ENCODE data around the gene LRRC10B. TPM values are rescaled to one million over a fixed set of nuclear protein-coding genes. Genes with fewer than 3 reads are reported as not detected.

Gene LRRC10B
- total RNA-seq, 1 experiment from 2014 or later: 0.39 TPM

DNA sequence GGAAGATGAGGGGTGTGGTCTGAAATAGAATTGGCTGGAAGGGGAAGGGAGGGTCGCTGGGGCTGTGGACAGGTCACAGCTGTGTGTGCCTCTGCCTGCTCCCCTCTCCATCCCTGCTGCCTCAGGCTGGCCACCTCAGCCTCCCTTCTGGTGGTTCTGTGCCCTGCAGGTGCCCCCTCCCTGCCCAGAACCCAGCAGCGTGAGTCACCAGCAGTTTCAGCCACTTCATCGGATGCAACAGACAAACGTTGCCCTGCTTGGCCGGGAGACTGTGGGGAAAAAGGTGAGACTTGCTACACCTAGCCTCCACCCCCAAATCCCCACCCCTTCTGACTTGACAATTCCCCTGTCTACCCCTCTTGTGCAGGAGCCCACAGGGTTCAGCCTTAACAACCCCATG lies 21.8 kb upstream of the LRRC10B start:
- H4K91ac ChIP-seq (ENCODE audit: insufficient read length, low read depth, low read length): no peak overlapping the region
- peaks cover 4% of the 10 kb centered on the region for H4K20me1 ChIP-seq (ENCODE audit: control insufficient read depth, insufficient read depth, insufficient read length)
- H2BK12ac ChIP-seq (ENCODE audit: insufficient read length, low read depth, low read length): no peak overlapping the region
- no peak overlapping the region for H2BK20ac ChIP-seq (ENCODE audit: low read depth, low read length, poor library complexity, severe bottlenecking)
- H3K23ac ChIP-seq (ENCODE audit: insufficient read length, low read depth, low read length): no peak overlapping the region
- Mint-ChIP-seq H3K4me1 (peaks cover 31 to 48% of the 10 kb centered on the region in 2 experiments), H3K9me3 (no peaks in the 10 kb centered on the region; a peak in 1 of 5 replicates), H3K27ac (no peak overlapping the region), H3K36me3 (ENCODE audit: insufficient read depth in 1 of 3, low read depth in 3 of 3) (peaks cover 3 to 5% (median 4%) of the 10 kb centered on the region in 3 experiments; a peak in 5 of 7 replicates), H3K27me3 (ENCODE audit: low read depth) (peaks cover 32% of the 10 kb centered on the region), H3K4me3 (no peak overlapping the region)
- no peak overlapping the region for H3K18ac ChIP-seq (ENCODE audit: insufficient read length, low read depth, low read length)
- no peak overlapping the region for H3K56ac ChIP-seq (ENCODE audit: insufficient read length, low read depth, low read length)
- no peak overlapping the region for H3K14ac ChIP-seq (ENCODE audit: insufficient read depth, low read length)
- H3K79me2 ChIP-seq (ENCODE audit: insufficient read depth, low read length): no peaks in the 10 kb centered on the region
- H3K4me1 ChIP-seq (ENCODE audit: insufficient read depth, low read length): peaks cover 3% of the 10 kb centered on the region; the same call in 1 of the 2 replicates
- no peak overlapping the region for H3K27ac ChIP-seq (ENCODE audit: insufficient read length, low read depth, low read length)
- no peak overlapping the region for H4K8ac ChIP-seq (replicated peaks; ENCODE audit: insufficient read length, low read depth, low read length)
- no peaks in the 10 kb centered on the region for H3K23me2 ChIP-seq (ENCODE audit: insufficient read length, low read depth, low read length, poor library complexity, severe bottlenecking)
- no peak overlapping the region for H3K4me2 ChIP-seq (ENCODE audit: insufficient read depth, insufficient read length, low read length)
- TF ChIP-seq, protein P1, sequence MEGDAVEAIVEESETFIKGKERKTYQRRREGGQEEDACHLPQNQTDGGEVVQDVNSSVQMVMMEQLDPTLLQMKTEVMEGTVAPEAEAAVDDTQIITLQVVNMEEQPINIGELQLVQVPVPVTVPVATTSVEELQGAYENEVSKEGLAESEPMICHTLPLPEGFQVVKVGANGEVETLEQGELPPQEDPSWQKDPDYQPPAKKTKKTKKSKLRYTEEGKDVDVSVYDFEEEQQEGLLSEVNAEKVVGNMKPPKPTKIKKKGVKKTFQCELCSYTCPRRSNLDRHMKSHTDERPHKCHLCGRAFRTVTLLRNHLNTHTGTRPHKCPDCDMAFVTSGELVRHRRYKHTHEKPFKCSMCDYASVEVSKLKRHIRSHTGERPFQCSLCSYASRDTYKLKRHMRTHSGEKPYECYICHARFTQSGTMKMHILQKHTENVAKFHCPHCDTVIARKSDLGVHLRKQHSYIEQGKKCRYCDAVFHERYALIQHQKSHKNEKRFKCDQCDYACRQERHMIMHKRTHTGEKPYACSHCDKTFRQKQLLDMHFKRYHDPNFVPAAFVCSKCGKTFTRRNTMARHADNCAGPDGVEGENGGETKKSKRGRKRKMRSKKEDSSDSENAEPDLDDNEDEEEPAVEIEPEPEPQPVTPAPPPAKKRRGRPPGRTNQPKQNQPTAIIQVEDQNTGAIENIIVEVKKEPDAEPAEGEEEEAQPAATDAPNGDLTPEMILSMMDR (conservative IDR thresholded peaks at IDR 0.05): no peak
- no peaks in the 10 kb centered on the region for H3K27me3 ChIP-seq (ENCODE audit: insufficient read depth, low read length)
- no peak overlapping the region for H3T11ph ChIP-seq (ENCODE audit: low read length)
- no peak overlapping the region for H3K4ac ChIP-seq (ENCODE audit: low read depth, low read length)
- no peak overlapping the region for H2BK15ac ChIP-seq (ENCODE audit: low read depth, low read length)
- no peak overlapping the region for H3K9ac ChIP-seq (ENCODE audit: extremely low read depth, insufficient read length, low read length)
- no peak for DNase-seq
- H3K9me3 ChIP-seq (ENCODE audit: control insufficient read depth, low read depth, low read length): no peaks in the 10 kb centered on the region
- WGBS (ENCODE audit: extremely low coverage, insufficient read length, low lambda C conversion rate): no CpG with 5 or more reads among the region's 5 CpGs
- H2BK120ac ChIP-seq (ENCODE audit: low read depth, low read length, poor library complexity, severe bottlenecking): no peak overlapping the region
- H2AFZ ChIP-seq (ENCODE audit: low read length): no peak overlapping the region
- H2AK5ac ChIP-seq (ENCODE audit: insufficient read length, low read length): no peak overlapping the region
- no peak overlapping the region for H2BK5ac ChIP-seq (ENCODE audit: insufficient read length, low read length)
- no peak overlapping the region for H4K5ac ChIP-seq (ENCODE audit: insufficient read length, low read depth, low read length)
- no peaks in the 10 kb centered on the region for H3K79me1 ChIP-seq (ENCODE audit: insufficient read depth, low read depth, low read length, poor library complexity, severe bottlenecking)
